HG03442 (cell line): ENCODE data around the gene SHFL.

Source experiments
- ATAC-seq: cut with Tn5 transposase; IDR thresholded peaks from one replicate; pipeline ENCODE4 v1.9.1; 2021; ENCODE audit warnings: mild to moderate bottlenecking, moderate library complexity; ENCODE audit not compliant: unreplicated experiment

SHFL gene

DNA sequence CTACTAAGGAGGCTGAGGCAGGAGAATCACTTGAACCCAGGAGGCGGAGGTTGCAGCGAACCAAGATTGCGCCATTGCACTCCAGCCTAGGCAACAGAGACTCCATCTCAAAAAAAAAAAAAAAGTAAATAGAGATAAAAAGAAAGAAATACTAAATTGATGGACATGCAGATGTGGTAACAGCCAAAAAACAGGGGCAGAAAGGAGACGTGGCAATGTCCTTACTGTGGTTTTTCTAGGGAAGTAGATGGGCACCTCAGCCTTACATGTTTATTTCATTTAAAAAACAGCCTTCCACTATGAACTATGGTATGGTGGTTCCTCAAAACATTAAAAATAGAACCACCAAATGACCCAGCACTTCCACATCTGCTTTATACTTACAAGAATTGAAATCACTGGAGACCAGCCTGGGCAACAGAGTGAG lies 40.1 kb downstream of the SHFL start:
- no peak for ATAC-seq

GRCh38 chr19:10132905-10133304 lies 46.8 kb downstream of the SHFL start:
- ATAC-seq, result no peak

DNA sequence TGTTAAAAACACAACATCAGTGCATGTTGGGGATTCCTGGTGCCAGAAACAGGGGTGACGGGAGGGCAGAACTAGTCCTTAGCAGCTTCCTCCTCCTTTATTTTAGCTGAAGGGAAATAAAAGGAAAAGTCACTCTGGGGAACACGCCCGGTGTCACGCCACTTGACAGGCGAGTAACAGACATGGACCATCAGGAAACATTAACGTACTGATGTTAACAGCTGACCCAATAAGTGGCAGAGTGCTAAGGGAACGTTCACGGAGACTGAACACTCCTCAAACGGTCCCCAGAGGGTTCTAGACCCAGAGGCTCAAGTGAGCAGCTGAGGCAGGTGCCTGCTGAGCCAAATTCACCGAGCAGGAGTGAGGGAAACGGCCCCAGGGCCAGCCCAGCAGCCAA lies 47.5 kb downstream of the SHFL start:
- no peak for ATAC-seq

- ATAC-seq, result no peak
These were observed 47.9 kb downstream of the SHFL start for GRCh38 chr19:10134040-10134439.

DNA sequence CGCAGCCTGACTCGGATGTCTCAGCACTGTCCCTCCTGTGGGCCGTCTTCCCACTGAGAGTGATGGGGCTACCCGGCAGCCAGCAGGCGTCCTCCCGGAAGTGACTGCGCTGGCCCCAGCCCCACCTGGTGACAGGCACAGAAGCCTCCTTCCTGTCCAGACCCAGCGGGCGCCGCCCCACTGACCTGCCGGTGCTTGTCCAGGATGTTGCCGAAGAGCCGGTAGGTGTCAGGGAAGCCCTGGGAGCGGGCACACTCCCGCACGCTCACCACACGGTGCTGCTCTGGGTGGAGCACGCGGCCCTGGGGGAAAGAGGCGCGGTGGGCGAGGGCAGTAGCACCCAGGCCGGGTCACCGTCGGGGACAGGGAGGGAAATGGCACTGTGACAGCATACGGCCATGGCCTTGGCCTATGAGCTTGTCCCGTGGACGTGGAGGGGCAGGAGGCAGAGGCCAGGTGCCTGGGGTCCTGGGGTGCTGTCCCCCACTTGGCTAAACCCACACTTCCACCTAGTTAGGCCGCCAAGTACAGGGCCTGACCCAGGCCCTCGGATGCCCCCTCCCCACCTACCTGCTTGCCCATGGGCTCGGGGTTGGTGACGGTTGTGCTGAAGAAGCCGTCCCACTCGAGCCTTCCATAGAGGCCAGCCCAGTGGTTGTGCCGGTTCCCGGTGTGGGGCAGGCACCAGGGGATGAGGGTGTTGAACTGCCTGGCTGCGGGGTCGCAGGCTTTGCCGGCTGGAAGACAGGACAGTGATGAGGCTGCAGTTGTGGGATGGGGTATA lies 49.6 kb downstream of the SHFL start:
- no peak for ATAC-seq

DNA sequence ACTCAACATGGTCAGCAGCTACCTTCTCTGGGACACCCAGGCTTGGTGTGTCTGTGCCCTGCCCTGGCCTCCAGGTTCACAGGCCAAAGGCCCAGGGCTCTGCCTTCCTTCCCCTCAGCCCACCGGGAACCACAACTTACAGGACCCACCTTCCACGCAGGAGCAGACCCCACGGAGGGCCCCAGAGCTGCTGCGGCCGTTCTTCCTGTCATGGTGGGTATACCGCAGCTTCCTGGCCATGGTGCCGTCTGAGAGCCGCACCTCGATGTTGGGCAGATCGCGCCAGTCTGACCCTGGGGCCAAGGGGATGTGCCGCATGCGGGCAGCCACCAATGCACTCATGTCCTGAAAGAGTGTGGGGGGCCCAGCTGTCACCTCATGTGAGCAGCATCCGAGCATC lies 50.8 kb downstream of the SHFL start:
- ATAC-seq, result no peak

- no peak for ATAC-seq
These were observed 51.9 kb downstream of the SHFL start for GRCh38 chr19:10137751-10138682.

- ATAC-seq, result no peak
These were observed 53.0 kb downstream of the SHFL start for GRCh38 chr19:10138879-10139795.

DNA sequence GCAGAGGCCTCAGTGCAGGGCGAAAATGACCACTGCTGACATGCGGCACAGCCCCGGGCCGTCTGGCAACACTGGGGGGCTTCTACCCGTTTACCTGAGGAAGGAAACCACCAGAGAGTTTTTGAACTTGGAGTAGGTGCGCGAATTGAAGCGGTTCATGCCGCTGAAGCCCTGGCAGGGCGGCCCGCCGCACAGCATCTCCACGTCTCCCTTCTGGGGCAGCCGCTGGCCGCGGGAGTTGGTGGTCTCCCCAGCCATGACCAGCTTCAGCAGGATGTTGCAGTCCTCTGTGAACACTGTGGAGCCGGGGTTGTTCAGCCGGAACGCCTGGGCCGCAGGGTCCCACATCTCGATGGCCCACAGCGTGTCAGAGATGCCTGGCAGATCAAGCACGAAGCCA lies 53.8 kb downstream of the SHFL start:
- ATAC-seq, result no peak

DNA sequence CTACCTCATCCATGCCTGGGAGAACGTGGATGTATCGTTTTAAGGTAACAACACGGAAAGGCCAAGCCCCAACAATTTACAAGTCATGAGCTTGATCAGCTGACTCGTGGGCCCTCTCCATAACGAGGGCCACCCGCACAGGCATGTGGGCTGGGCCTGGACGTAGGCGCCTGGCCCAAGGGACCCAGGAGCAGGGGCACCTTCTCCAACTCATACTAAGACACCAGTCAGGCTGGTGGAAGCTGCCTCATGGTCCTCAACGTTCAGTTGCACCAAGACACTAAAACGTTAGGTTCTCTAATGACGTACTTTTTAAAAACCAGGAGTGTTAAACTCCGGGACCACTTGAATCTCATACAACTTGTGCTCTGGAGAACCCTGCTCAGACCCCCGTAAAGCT lies 55.4 kb downstream of the SHFL start:
- ATAC-seq, result no peak

GRCh38 chr19:10141973-10142372 lies 55.9 kb downstream of the SHFL start:
- ATAC-seq, result no peak
